Cortex of kidney (tissue), 1 donor: ENCODE measurements around the gene UQCRFS1.

Experiments
- DNase-seq: peaks from one replicate; lab custom pipeline; 2025; lab: John Stamatoyannopoulos, UW

The UQCRFS1 gene

GRCh38 chr19:29155683-29156082 is 57.3 kb downstream of the UQCRFS1 start:
- DNase-seq: no peak
